Activated CD4-positive, CD25-positive, alpha-beta regulatory T cell treated with anti-CD3 and anti-CD28 coated beads, Interleukin-2, amount 50 U/mL, for 72 hours (primary cell): ENCODE data around the gene MRPL33.

Source experiments
- DNase-seq: peaks from one replicate; pipeline ENCODE4 v3.0.0; 2021

Gene MRPL33

GRCh38 chr2:27810455-27810854, 38.9 kb downstream of the MRPL33 start:
- no peak for DNase-seq

DNA sequence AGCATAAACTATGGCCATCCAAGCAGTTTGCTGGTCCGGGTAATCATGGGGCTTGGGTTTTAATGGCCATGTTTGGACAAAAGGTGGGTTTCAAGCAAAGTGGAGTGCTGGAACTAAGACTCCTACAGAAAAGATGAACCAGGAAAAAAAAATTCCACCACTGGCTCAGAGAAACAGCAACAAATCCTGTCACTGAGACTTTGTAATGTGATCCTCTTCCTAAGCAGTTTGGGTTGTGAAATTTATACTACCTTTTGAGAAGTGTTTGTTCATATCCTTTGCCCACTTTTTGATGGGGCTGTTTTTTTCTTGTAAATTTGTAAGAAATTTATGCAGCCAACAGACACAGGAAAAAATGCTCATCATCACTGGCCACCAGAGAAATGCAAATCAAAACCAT, 40.2 kb downstream of the MRPL33 start:
- DNase-seq: no peak

DNA sequence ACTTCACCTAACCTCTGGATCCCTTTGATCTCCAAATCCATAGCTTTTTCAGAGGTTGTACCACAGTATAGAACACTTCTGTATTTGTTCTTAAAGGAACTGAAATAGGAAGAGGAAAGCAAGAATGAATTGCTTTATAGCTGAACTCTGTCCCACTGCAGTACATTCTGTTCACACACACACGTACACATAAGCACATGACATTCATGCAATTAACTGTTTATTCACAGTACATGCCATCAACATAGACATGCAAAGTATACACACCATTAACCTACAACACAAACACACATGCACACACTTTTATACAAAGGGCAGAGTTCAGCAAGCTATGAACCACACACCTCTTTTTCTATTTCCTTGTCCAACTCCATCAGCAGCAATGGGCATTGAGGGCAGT, 43.2 kb downstream of the MRPL33 start:
- DNase-seq: no peak

DNA sequence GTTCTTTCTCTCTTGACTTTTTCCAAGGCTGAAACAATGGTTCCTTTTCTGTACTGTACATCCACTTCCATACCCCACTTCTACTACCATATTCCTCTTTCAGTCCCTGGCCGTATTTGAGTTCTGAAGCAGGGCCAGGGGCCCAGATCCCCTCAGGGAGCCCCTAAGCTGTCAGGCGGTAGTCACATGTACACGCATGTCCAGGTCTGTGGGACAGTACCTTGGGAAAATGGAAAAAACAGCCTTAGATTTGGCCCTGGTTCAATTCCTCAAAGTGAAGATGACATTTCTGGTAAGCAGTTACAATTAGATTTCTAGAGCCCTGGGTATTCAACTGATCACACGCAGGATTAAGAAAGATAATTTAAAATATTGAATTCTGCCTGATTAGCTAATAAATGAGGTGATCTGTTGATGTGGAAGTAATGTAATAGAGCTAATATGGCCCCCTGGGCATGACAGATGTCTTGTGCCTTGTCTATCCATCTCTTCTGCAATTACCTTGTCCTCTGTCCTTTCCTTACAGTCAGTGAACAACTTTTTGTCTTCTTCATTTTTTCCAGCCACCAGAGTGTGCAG, 44.4 kb downstream of the MRPL33 start:
- DNase-seq: no peak

DNA sequence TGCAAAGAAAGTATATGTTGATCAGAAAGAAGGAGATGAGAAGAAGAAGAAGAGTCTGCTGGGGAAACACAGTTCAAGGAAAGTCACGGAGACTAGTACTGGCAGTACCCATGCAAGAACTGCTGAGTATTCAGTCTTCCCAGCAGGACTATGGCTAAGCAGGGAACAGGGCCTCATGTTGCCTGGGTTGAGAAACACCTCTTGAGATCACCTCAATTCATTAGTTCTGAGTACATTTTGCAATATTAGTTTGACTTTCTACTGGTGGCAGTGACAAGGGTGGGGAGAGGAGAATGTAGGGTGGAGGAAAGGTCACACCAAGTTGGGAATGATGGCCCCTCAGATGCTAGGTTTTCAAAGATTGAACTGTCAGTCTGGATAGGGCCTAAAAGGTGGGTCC, 50.5 kb downstream of the MRPL33 start:
- DNase-seq: no peak

DNA sequence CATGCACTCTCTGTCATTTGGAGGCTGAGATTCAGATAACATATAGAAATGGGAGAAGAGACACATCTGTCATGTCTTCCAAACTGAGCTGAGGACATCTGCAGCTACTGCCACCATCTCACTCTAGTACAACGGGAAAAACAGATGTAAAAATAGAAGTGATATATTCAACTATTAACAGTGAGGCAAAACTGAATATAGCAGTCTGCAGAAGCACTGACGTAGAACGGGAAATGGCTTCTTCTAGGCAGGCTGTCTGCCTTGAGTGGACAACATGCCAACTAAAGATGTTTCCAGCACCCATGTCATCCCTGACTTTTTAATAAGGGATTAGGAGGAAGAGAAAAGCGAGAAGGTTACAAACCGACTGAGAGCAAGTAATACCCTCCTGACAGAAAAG, 51.6 kb downstream of the MRPL33 start:
- DNase-seq: no peak

DNA sequence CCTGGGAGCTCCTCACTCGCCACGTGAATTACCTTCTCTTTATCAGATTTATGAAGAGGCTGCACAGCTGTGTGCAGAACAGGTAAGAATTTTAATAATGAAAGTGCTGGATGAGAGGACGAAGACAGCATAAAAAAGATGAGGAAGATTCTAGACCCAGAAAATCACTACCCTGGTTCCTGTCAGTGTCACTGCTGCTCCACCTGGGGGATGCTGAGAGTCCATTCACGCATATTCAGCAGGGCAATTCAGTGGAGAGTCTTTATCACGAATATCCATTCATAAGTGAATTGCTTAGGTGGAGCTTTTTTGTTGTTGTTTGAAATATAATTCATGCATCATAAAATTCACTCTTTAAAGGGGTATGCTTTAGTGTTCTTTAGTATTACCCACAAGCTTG, 52.0 kb downstream of the MRPL33 start:
- no peak for DNase-seq

DNA sequence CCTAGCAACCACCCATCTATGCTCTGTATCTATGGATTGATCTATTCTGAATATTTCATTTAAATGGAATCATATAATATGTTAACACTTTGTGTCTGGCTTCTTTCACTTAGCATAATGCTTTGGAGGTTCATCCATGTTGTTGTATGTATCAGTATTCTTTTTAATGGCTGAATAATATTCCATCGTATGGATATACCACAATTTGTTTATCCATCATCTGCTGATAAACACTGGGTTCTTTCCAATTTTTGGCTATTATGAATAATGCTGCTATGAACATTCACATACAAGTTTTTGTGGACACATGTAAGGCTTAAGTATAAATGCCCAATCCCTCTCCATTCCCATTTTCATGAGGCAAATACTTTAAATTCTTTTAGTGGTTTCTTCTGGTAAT, 52.9 kb downstream of the MRPL33 start:
- DNase-seq: no peak

DNA sequence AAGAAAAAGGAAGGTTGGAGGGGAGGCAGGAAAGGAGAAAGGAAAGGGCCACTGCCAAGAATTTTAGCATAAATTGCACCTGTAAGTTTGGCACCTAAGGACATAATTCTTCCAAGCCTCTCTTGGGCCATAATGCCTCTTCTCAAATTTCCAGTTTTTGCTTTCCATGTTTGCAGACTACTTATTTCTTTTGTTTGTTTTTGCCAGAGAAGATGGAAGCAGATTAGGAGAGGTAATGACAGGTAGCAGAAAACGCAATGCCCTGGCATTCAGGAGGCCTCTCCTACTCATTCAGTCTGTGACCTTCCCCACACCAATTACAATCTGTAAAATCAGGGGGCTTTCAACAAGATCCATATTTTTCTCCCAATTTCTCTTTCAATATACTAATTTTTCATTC, 56.8 kb downstream of the MRPL33 start:
- no peak for DNase-seq
